Endothelial cell of umbilical vein (primary cell): Measurements from ENCODE around the gene EPB41L3. TPM values are rescaled to one million over a fixed set of nuclear protein-coding genes. Genes with fewer than 3 reads are reported as not detected.

Source experiments
- BruUV-seq: library from RNA; stranded (reverse); fragments of 400-500 nt; replicated peaks from 2 replicates; lab custom pipeline; 2021; lab: Mats Ljungman, UMichigan
- CTCF ChIA-PET: fragments of 300-600, 350-600 bp; sonication (Branson Sonifier 250); formaldehyde crosslinking; loops from one replicate; lab custom pipeline; 2021; ENCODE audit warnings: antibody characterized with exemption, inconsistent platforms; lab: Charles Lee
- POLR2A ChIA-PET: fragments of 300-600, 350-600 bp; sonication (Branson Sonifier 250); formaldehyde crosslinking; loops from one replicate; lab custom pipeline; 2021; ENCODE audit warnings: antibody characterized with exemption, inconsistent platforms; lab: Charles Lee
- DNase-seq: peaks from one replicate; pipeline ENCODE4 v3.0.0-alpha.2; 2011; ENCODE audit warnings: low read depth, low spot score
- FAIRE-seq: peaks from 2 replicates; lab custom pipeline; 2011; peaks lifted over from hg19 to GRCh38; lab: Jason Lieb, UNC
- H2AFZ ChIP-seq: 2 replicates; pipeline ENCODE4 v1.6.0; 2012; ENCODE audit warnings: low read depth, low read length, control low read depth, inconsistent platforms
- H3K27ac ChIP-seq: 2 replicates; pipeline ENCODE4 v1.5.1; 2011; ENCODE audit warnings: low read depth, mild to moderate bottlenecking, control low read depth, low read length, moderate library complexity; ENCODE audit not compliant: insufficient read depth
- H3K27me3 ChIP-seq, 2 experiments: 2 replicates each; pipeline versions ENCODE4 v1.6.0 to v1.6.1; 2011; ENCODE audit warnings: low read length in 2 of 2, mixed read lengths in 1 of 2; ENCODE audit not compliant: control insufficient read depth in 2 of 2, insufficient read depth in 2 of 2
- H3K36me3 ChIP-seq, 2 experiments: 2 replicates in 1 of 2; 3 replicates in 1 of 2; pipeline ENCODE4 v1.5.1; 2011; ENCODE audit warnings: low read length in 2 of 2, mild to moderate bottlenecking in 1 of 2, moderate library complexity in 1 of 2; ENCODE audit not compliant: control insufficient read depth in 2 of 2, insufficient read depth in 2 of 2; ENCODE audit errors: extremely low read depth in 1 of 2
- H3K4me1 ChIP-seq: 3 replicates; pipeline ENCODE4 v1.5.1; 2011; ENCODE audit warnings: mild to moderate bottlenecking, low read length; ENCODE audit not compliant: control insufficient read depth, insufficient read depth; ENCODE audit errors: extremely low read depth
- H3K4me2 ChIP-seq: 2 replicates; pipeline ENCODE4 v1.6.1; 2011; ENCODE audit warnings: low read length, control low read depth, mixed read lengths; ENCODE audit not compliant: insufficient read depth
- H3K4me3 ChIP-seq, 3 experiments: fragments of 200-600 bp in 1 of 3; sonication (generic), shearing (Covaris generic) in 1 of 3; replicated peaks in 1 of 3; 2 replicates each; pipeline ENCODE4 v1.5.1; 2011 to 2016; ENCODE audit warnings: control low read depth in 3 of 3, low read length in 3 of 3, mild to moderate bottlenecking in 2 of 3, inconsistent platforms in 1 of 3, low read depth in 1 of 3, moderate library complexity in 1 of 3; ENCODE audit not compliant: insufficient read depth in 1 of 3
- H3K79me2 ChIP-seq: 2 replicates; pipeline ENCODE4 v1.6.0; 2012; ENCODE audit warnings: low read length, inconsistent platforms; ENCODE audit not compliant: control insufficient read depth, insufficient read depth
- H3K9ac ChIP-seq: replicated peaks from 2 replicates; pipeline ENCODE3; 2011; ENCODE audit warnings: low read length, control low read depth; ENCODE audit not compliant: insufficient read depth; ENCODE audit errors: extremely low read depth
- H3K9me1 ChIP-seq: replicated peaks from 3 replicates; pipeline ENCODE4 v1.6.0; 2011; ENCODE audit warnings: mild to moderate bottlenecking, low read length; ENCODE audit not compliant: control insufficient read depth, insufficient read depth; ENCODE audit errors: extremely low read depth
- H3K9me3 ChIP-seq: replicated peaks from 2 replicates; pipeline ENCODE4 v1.5.1; 2012; ENCODE audit warnings: low read length, inconsistent platforms; ENCODE audit not compliant: control insufficient read depth, insufficient read depth
- H4K20me1 ChIP-seq: replicated peaks from 2 replicates; pipeline ENCODE3; 2011; ENCODE audit warnings: mild to moderate bottlenecking, low read length; ENCODE audit not compliant: control insufficient read depth, insufficient read depth; ENCODE audit errors: extremely low read depth
- EZH2 ChIP-seq: IDR thresholded peaks from 2 replicates; pipeline ENCODE4 v1.6.1; 2012; ENCODE audit warnings: borderline replicate concordance, low read depth, mild to moderate bottlenecking, moderate library complexity, low read length, inconsistent platforms; ENCODE audit not compliant: severe bottlenecking
- FOS ChIP-seq: IDR thresholded peaks from 2 replicates; pipeline ENCODE4 v1.6.1; 2011; ENCODE audit warnings: mild to moderate bottlenecking, low read length, moderate library complexity, borderline replicate concordance; ENCODE audit not compliant: insufficient read depth
- GATA2 ChIP-seq: IDR thresholded peaks from 2 replicates; pipeline ENCODE4 v1.7.0; 2011; ENCODE audit warnings: low read depth, mild to moderate bottlenecking, moderate library complexity, mixed read lengths, low read length; ENCODE audit not compliant: insufficient read length, insufficient read depth
- JUN ChIP-seq: IDR thresholded peaks from 2 replicates; pipeline ENCODE4 v1.6.1; 2011; ENCODE audit warnings: borderline replicate concordance, low read depth; ENCODE audit not compliant: insufficient read length, insufficient read depth
- MYC ChIP-seq: IDR thresholded peaks from one replicate; pipeline ENCODE4 v1.6.1; 2011; ENCODE audit warnings: mild to moderate bottlenecking, low read depth, low read length
- POLR2A ChIP-seq: IDR thresholded peaks from 2 replicates; pipeline ENCODE4 v1.6.1; 2012; ENCODE audit warnings: low read depth, mild to moderate bottlenecking, control low read depth, low read length
- POLR2AphosphoS5 ChIP-seq: IDR thresholded peaks from 2 replicates; pipeline ENCODE4 v1.6.1; 2012; ENCODE audit warnings: low read depth, mild to moderate bottlenecking, control low read depth, low read length, moderate library complexity; ENCODE audit not compliant: insufficient read depth
- dilution Hi-C: fragments of 300-500 bp; cut with MboI; formaldehyde crosslinking; loops from one replicate; pipeline ENCODE4 v1.15.0; 2019; ENCODE audit warnings: low sequenced_read_pairs; ENCODE audit not compliant: extremely low pct_ligation_motif_present
- intact Hi-C: fragments of 100-400 bp; cut with micrococcal nuclease; formaldehyde crosslinking; loops from one replicate; pipeline ENCODE4 v1.10.0; 2022
- polyA plus RNA-seq, 4 experiments: library from polyadenylated mRNA; depleted of rRNA in 3 of 4; stranded (reverse) in 3 of 4; unstranded in 1 of 4; fragments of >200 nt; gene quantifications; 2 replicates each; pipeline versions ENCODE4 v1.2.1 to v1.2.3, GENCODE V29; 2011 to 2012; ENCODE audit warnings: missing spikeins in 1 of 4
- total RNA-seq: library from RNA; stranded (reverse); gene quantifications from 2 replicates; pipeline ENCODE4 v1.2.3, GENCODE V29; 2021
- TF ChIP-seq, protein P1 (sequence below): IDR thresholded peaks from 2 replicates; pipeline ENCODE4 v1.6.1; 2011; ENCODE audit not compliant: insufficient read depth, insufficient read length
- TF ChIP-seq, protein P2 (sequence below), 2 donors: IDR thresholded peaks; 1 replicate in 1 of 2; 2 replicates in 1 of 2; pipeline ENCODE4 v1.5.1; 2011; ENCODE audit warnings: low read length in 2 of 2, mild to moderate bottlenecking in 2 of 2, moderate library complexity in 2 of 2, control low read depth in 1 of 2, inconsistent platforms in 1 of 2, low read depth in 1 of 2; ENCODE audit not compliant: insufficient read depth in 1 of 2; ENCODE audit errors: extremely low read depth in 1 of 2

The EPB41L3 gene
- total and polyA plus RNA-seq, 2 donors (not counting 3 experiments of a cell fraction or from before 2014, with no cell fraction given): 38.9 to 114 TPM

DNA sequence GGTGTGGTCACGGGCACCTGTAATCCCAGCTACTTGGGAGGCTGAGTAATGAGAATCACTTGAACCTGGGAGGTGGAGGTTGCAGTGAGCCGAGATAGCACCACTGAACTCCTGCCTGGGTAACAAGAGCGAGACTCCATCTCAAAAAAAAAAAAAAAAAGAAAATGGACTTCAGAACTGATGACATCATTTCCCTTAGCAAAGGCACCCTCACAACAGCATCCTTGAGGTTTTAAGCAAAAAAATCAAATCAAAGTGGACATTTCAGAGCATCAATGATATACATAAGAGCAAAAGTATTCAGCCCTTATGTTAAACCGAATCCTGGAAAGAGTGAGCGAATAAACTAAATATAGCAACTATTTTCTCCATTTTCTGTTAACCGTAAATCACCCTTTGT lies 45.3 kb downstream of the EPB41L3 start:
- ChIA-PET POLR2A (no interaction called here), CTCF (no interaction called here)
- DNase-seq (no peak), FAIRE-seq (no peak)
- intact Hi-C loops: no loop called here
- dilution Hi-C loops: no loop called here
- no peaks in the 10 kb centered on the region for H3K9me1 ChIP-seq
- peaks cover 86% of the 10 kb centered on the region for H3K79me2 ChIP-seq
- H3K27me3 ChIP-seq: no peaks in the 10 kb centered on the region
- no peak overlapping the region for H3K9ac ChIP-seq
- no peaks in the 10 kb centered on the region for H3K36me3 ChIP-seq
- H4K20me1 ChIP-seq: peaks cover 2% of the 10 kb centered on the region
- H3K4me1 ChIP-seq: no peaks in the 10 kb centered on the region
- H3K4me3 ChIP-seq: no peak overlapping the region
- no TSS peak for BruUV-seq
- no peaks in the 10 kb centered on the region for H3K9me3 ChIP-seq
- no peak overlapping the region for H3K27ac ChIP-seq
- no peak overlapping the region for H2AFZ ChIP-seq
- no peak overlapping the region for H3K4me2 ChIP-seq
- TF ChIP-seq POLR2AphosphoS5 (no peak), FOS (no peak), POLR2A (no peak), JUN (no peak), EZH2 (no peak), GATA2 (no peak), MYC (no peak)
- TF ChIP-seq, protein P1, sequence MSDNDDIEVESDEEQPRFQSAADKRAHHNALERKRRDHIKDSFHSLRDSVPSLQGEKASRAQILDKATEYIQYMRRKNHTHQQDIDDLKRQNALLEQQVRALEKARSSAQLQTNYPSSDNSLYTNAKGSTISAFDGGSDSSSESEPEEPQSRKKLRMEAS: no peak
- TF ChIP-seq, protein P2, sequence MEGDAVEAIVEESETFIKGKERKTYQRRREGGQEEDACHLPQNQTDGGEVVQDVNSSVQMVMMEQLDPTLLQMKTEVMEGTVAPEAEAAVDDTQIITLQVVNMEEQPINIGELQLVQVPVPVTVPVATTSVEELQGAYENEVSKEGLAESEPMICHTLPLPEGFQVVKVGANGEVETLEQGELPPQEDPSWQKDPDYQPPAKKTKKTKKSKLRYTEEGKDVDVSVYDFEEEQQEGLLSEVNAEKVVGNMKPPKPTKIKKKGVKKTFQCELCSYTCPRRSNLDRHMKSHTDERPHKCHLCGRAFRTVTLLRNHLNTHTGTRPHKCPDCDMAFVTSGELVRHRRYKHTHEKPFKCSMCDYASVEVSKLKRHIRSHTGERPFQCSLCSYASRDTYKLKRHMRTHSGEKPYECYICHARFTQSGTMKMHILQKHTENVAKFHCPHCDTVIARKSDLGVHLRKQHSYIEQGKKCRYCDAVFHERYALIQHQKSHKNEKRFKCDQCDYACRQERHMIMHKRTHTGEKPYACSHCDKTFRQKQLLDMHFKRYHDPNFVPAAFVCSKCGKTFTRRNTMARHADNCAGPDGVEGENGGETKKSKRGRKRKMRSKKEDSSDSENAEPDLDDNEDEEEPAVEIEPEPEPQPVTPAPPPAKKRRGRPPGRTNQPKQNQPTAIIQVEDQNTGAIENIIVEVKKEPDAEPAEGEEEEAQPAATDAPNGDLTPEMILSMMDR (IDR thresholded peaks at IDR 0.05; ENCODE audit: extremely low read depth in 1 of 2, insufficient read depth in 1 of 2, low read depth in 1 of 2, low read length in 2 of 2): no peak
